ENCODE measurements around the gene TNS1. TPM values are rescaled to one million over a fixed set of nuclear protein-coding genes. Genes with fewer than 3 reads are reported as not detected.

The TNS1 gene
- total RNA-seq, 2 experiments from 2014 or later = 0.15 to 0.61 TPM

DNA sequence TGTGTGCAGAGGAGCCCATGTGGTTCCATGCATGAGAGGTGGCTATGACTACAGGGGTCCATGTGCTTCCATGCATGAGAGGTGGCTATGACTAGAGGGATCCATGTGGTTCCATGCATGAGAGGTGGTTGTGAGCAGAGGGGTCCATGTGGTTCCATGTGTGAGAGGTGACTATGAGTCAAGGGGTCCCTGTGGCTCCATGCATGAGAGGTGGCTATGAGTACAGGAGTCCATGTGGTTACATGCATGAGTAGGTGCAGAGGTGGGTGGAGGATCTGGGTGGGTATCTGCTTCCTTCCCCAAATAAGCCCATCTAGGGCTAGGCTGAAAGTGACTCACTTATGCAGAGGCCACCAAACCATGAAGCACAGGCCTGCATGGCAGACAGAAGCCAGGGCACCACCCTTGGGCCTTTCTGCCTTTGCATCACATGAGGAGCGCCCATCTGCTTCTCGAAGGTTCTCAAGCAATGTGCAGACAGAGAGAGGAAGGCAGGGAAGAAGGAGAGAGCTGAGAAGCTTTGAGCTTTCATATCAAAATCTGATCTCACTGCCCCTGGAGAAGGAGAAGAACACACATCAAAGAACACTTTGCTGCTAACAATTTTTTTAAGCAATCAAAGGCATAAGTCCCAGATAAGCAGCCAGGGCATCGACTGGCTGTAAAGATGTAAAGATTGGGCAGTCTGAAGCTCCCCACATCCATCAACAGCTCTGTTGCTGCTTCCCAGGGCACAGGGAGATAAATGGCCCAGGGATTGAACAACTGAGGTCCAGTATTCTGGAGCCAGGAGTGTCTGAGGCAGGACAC lies 137.6 kb downstream of the TNS1 start:
- ChIA-PET POLR2A (no interaction called here), CTCF (no interaction called here)

DNA sequence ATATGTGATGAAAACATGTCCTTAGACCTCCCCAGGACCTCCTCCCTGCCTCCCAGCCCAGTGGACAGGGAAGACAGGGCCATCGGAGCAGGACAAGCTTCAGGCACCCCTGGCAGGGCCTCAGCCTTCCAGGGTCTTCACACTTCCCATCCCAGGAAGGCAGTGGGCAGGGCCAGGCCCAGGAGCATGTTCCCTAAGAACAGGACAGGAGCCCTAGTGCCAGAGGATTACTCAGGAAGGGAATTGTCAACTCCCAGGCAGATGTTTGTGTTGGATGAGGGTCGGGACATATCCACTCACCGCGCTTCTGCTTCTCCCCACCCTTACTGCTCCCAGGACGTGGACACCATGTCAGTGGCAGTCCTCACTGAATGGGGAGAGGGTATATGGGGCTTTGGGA lies 138.9 kb downstream of the TNS1 start:
- ChIA-PET POLR2A (no interaction called here), CTCF (no interaction called here)

DNA sequence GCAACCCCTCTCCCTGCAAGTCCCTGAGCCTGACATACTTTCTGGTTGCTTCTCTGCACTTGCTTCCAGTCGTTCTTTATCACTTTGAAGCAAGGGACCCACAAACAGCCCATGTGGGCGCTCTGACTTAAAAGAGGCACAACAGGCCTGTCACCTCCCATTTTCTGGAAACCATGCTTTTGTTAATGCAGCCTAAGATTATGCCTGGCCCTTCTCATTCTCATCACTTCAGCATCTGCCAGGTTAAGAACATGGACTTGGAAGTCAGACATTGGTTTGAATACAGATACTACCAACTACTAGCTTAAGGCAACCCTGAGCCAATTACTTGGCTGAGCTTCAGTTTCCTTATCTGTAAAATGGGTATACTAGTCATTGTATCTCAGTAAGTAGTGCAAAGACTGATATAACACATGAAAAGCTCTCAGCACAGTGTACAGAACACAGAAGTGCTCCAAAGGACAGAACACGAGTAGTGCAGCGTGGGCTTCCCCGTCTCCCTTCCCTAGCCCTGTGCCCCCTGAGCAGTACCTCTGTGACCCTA lies 141.4 kb downstream of the TNS1 start:
- ChIA-PET CTCF (no interaction called here), POLR2A (no interaction called here)

DNA sequence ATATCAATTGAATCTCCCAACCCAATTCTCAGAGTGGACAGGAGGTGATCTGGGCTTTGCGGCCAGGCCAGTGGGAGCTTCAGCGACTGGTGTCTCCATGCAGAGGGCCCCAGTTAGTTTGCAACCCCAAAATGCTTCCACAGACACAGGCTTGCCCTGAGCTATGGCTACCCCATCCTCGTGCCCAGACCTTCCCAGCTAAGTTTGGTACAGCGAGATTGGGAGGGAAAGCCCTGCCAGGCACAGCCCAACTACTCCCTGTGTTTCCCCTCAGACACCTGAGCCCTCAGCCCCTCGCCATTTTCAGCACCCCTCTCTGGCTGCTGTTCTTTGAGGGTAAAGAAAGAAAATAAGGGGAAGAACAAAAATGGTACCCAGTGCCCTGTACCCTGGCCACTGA lies 142.9 kb downstream of the TNS1 start:
- ChIA-PET POLR2A (no interaction called here), CTCF (no interaction called here)

- ChIA-PET POLR2A (no interaction called here), CTCF (no interaction called here)
Measured at GRCh38 chr2:217858519-217859491, 144.0 kb downstream of the TNS1 start.

DNA sequence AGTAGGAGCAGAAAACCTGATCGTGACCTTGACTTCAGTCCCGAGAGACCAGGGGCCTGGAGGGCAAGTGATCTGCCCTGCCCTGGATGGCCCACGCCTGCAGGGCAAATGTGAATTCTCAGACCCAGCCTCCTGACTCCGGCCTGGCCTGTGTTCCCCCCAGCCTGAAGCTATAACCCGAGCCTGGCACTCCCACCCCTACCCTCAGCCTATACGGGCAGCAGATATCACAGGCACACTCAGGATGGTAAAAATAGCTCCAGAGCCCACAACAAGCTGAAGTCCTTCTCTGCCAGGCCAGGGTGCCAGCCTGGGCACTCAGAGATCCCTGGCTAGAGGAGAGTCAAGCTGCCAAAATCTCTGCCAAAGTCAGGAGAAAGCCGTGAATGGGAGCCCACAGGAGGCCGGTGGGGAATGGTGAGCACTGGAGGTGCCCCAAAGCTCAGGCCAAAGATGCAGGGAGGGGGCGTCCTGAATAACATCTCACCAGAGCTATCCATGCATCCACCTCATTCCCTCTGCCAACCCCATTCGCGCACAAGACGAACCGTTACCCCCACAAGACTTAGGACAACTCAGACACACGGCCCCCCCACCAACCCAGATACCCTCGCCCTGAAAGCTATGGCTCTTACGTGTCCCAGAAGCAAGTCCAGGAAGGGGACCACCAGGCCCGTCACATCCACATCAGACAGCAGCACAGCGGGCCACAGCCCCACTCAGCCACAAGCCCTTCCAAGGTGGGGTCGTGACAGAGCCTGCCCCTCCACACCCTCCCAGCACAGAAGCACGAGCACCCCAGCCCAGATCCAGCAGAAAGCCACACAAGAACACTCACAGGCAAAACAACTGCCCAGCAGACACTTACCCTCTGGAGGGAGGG lies 144.9 kb downstream of the TNS1 start:
- CTCF ChIA-PET = no interaction called here
- POLR2A ChIA-PET = interaction anchor here (0.5 kb wide), 1 partner anchor 974 kb away, joined by 4 read pairs; no protein-coding TSS in a partner anchor

- CTCF ChIA-PET = no interaction called here
- POLR2A ChIA-PET = no interaction called here
Measured at GRCh38 chr2:217856871-217857270, 145.9 kb downstream of the TNS1 start.

DNA sequence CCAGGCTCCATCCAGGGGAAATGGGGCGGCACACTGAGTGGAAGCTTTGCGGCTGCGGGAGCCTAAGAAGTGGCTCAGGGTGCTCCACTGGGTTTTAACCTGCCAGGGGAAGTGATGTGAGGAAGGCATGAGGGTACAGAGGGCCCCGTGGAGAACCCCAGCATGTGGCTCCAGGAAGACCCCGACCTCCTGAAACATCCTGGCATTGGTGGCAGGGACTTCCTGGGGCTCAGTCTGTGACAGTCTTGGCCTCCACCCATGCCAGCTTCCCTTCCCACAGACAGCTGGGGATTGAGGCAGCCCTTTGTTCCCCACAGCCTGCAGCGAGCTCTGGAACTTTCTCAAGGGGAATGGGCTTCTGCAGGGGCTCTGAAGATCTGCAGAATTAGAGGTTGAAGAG lies 146.6 kb downstream of the TNS1 start:
- ChIA-PET CTCF (no interaction called here), POLR2A (no interaction called here)

GRCh38 chr2:217854684-217855420 lies 147.9 kb downstream of the TNS1 start:
- ChIA-PET CTCF (no interaction called here), POLR2A (no interaction called here)

GRCh38 chr2:217853961-217854360 lies 148.8 kb downstream of the TNS1 start:
- ChIA-PET POLR2A (no interaction called here), CTCF (no interaction called here)

DNA sequence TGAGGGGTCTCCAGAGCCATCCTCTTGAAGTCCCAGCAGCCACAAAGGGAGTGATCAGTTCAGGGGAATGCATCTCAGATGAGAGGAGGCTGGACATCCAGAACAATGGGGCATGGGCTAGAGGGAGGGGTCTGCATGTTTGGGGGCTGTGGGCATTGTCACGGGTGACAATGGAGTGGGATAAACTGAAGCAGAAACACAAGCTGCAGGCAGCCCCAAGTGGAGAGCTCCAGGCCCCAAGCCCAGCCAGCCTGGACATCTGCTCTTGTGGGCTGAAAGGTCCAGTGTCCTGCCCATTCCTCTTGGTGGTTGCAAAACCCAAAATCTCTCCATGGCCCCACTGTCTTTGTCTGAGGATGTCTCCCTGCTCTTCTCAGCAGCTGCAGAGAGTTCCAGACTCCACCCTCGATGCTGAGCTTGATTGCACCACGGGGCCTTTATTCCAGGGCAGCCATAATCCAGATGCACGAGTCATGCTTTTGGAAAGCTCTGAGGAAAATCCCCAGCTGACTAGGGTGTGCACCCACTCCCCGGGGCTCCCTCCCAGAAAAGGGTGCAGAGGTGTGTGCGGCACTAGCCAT lies 149.4 kb downstream of the TNS1 start:
- ChIA-PET POLR2A (no interaction called here), CTCF (no interaction called here)

GRCh38 chr2:217852555-217853211 lies 150.1 kb downstream of the TNS1 start:
- POLR2A ChIA-PET = no interaction called here
- CTCF ChIA-PET = no interaction called here

DNA sequence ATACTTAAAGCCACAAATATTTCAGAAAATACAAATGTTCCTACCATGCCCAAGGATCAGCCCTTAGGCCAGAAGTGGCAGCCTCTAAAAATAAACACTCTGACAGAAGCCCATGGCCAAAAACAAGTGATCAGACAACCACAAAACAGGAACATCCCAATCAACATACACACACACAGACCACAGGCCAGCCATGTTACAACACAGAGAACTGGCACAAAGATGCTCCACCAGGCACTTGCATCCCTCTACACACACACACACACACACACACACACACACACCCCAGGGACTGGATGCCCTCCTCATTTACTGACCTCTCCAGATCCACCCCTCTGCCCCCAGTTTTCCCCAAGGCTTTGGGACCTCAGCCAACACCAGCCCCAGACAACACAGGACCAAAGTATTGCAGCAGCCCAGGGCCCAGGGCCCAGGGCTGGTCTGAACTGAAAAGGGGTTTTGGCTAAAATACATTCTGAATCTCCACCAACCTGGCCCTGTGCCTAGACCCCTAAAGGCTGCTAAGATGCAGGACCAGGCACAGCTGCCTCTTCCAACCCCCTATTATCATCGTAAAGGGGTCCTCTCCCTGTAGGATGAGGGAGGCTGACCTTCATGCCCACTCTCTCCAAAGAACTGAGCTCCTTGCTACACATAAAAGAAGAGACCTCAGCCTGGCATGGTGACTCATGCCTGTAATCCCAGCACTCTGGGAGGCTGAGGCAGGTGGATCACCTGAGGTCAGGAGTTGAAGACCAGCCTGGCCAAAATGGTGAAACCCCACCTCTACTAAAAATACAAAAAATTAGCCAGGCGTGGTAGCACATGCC lies 151.4 kb downstream of the TNS1 start:
- CTCF ChIA-PET = interaction anchor here (1.2 kb wide), 1 partner anchor 19 kb away, joined by 3 read pairs; no protein-coding TSS in a partner anchor
- POLR2A ChIA-PET = no interaction called here

GRCh38 chr2:217849154-217849975 lies 153.4 kb downstream of the TNS1 start:
- ChIA-PET POLR2A (no interaction called here), CTCF (no interaction called here)

DNA sequence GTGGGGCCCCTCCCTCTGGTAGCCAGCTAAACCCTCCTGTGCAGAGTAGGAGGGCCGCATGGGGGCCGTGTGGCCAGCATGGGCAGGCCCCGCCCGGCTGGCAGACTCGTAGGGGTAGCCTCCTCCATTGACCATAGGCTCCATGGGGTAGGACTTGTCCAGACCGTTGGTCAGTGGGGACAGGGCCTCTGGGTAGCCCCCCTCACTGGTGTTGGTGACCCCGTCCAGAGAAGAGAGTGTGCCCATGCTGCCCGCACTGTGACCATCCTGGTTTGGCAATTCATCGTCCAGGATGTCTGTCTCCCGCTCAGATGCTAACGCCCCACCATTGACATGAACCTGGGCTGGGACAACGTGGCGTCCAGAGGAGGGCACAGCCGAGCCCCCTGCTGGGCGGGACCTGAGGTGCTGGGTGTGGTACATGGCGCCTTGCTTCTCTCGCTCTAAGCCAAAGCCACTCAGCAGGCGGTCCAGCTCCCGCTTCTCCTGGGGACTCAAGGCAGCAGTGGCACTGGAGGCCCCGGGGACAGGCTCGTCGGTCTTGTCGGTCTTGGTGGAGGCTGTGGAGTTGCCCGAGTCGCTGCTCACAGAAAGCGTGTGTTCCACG lies 154.3 kb downstream of the TNS1 start:
- POLR2A ChIA-PET = no interaction called here
- CTCF ChIA-PET = no interaction called here
